CD4-positive, alpha-beta T cell treated with Interferon alpha-2 for 1 hour (primary cell): ENCODE data around the gene NINJ2.

Source experiments
- DNase-seq, 2 donors: peaks; one replicate each; pipeline ENCODE4 v3.0.0-alpha.2; 2020 to 2022

Gene NINJ2

DNA sequence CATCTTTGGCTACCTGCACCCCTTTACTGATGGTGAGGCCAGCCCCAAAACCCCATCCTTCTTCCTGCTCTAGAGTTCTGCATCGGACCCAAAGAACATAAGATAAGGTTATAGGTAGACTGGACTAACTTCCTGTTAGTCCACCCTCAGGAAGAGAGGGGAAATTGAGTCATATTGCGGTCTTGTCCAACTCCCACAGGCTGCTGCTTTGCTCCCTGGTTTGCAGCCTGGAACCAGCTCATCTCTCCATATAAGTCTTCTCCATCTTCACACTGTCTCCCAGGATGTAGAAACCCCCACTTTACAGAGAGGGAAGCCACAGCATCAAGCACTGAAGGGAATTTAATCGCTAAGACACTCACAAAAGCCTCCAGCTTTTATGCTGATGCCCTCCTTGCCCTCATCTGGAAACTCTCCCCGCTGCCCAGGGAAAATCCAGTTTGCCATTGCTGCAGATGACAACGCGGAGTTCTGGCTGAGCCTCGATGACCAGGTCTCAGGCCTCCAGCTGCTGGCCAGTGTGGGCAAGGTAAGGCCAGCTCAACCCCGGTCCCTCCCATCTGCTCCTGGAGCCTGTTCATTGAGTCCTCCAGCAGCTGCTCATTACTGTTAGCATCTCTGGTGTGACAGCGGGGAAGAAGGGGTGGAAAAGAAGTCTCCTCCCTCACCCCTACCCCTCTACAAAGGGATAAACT, 118.2 kb downstream of the NINJ2 start:
- no peak for DNase-seq

DNA sequence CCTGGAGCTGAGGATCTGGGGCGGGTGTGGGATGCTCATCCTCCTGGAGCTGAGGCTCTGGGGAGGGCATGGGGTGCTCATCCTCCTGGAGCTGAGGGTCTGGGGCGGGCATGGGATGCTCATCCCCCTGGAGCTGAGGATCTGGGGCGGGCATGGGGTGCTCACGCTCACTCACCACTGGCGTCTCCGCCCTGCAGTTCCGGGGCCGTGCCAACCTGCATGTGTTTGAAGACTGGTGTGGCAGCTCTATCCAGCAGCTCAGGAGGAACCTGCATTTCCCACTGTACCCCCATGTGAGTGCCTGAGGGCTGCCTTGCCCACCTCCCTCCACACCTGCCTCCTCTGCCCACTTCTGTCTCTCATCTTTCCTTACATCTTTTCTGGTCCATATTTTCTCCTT, 119.1 kb downstream of the NINJ2 start:
- DNase-seq: no peak

DNA sequence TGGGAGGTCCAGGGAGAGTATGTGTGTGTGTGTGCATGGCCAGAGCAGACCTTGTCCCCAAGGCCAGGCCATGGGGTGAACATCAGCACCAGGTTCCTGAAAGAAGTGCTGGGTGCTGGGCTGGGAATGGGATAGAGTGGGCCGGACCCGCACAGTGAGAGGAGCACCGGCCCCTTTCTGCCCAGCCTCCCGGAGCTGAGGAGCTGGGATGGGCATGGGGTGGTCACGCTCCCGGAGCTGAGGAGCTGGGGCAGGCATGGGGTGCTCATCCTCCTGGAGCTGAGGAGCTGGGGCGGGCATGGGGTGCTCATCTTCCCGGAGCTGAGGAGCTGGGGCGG, 120.2 kb downstream of the NINJ2 start:
- DNase-seq: no peak

DNA sequence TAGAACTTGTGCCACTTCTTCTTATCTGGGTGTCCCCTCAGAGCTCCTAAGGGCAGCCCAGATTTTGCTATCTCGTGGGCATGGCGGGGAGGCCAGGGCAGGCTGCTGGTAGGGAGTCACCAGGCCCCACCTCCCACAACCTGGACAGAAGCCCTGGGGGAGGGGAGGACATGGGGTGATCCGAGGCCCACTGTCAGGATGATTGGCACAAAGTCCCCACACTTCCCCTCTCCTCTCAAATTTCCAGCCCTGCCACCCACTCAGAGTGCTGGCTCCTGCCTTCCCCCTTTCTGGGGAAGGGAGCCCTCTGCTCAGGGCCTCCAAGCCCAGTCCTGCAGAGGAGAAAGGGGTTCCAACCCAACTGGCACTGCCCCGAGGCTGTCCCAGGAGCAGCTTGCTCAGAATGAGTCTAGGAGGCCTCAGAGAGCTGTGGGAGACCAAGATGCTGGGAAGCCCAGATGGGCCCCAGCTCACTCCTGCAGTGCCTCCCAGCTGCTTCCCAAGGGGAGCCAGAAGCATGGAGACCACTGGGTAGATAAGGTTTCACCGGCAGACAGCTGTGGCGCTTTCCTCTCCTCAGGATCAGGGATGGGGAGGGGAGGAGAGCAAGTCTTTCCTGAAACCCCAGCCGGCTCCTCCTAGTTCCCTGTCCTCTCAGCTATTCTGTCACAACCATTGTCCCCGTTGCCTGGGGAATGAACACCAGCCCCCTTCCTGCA, 120.7 kb downstream of the NINJ2 start:
- DNase-seq: no peak

DNA sequence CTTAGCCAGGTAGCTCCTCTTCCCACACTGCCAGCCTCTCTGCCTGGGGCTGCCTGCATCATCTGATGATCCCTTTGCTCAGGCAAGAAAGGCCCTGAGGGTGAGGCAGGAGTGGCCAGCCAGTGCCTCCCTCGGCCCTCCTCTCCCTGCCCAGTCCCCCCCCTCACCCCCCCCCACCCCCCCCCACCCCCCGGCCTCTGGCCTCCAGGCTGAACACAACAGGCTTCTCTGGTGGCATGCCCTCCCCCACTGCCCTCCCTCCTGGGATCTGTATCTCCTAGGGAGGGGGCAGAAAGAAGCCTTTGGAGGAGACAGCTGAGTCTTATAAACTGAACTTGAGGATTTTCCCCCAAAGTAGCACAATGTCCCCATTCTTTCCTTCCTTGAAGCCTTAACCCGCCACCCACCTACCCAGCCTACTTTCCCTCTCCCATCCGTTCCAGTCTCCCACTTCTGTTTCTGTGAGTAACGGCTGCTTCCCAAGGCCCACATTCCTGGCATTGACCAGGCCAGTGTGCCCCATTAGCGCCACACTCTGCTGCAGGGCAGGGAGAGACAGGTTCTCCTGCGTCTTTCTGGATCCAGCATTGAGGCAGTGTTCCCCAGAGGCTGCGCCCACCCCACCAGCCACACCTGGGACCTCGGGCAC, 121.4 kb downstream of the NINJ2 start:
- no peak for DNase-seq

DNA sequence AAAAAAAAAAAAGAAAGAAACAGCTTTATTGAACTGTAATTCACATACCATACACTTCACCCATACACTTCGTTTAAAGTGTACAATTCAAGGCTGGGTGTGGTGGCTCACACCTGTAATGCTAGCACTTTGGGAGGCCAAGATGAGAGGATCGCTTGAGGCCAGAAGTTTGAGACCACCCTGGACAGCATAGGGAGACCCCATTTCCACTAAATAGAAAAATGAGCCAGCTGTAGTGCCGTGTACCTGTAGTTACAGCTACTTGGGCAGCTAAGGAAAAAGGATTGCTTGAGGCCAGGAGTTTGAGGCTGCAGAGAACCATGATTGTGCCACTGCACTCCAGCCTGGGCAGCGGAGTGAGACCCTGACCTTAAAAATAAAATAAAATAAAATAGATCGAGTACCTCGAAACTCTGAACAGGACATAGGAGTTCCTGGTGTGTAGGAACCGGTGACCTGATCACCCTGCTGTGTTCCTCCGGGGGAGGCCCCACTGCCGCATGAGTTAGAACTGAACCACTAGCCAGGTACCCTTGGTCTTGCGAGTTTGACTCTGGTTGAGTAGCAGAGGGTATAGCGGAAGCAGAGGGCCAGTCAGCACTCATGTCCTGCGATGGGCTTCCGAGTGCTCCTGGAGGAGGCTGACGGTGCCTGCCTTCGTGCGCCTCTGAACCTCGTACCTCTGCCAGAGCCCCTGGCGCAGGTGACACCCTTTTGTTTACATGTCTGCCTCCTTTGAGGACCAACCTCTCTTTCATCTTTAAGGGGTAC, 123.5 kb downstream of the NINJ2 start:
- no peak for DNase-seq

DNA sequence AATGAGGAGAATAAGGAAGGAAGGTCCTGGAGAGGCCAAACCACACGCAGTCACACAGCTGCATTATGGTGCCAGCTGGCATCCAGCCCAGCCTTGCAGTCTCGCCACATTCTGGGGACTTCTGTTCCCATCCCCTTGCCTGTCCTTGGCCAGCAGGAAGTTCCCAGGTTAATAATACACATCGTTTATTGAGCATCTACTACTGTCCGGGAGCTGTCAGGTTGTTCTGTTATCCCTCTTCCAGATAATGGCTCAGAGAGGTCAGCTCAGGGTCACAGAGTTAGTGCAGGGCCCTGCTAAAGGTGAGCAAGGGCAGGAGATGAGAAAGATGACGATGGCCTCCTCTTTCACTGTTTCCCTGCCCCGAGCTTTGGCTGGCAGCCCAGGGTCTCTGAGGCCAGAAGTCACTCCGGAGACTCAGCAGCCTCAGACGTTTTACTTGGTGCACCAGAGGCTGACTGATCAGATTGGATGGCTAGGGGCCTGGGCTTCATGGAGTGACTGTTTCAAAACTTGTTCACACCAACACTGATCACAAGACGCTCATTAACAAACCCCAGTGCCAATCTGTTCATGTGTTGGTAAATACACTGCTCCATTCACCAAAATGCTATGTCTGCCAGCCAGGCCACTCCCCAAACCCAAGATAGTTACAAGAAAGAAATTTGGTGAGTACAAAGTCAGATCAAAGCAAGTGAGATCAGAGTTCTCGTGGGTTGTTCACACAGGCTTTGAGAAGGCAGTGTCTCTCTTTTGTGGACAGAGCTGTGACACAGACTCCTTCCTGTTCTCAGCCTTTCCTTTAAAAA, 124.3 kb downstream of the NINJ2 start:
- DNase-seq: peak; percentile 63 to 78

DNA sequence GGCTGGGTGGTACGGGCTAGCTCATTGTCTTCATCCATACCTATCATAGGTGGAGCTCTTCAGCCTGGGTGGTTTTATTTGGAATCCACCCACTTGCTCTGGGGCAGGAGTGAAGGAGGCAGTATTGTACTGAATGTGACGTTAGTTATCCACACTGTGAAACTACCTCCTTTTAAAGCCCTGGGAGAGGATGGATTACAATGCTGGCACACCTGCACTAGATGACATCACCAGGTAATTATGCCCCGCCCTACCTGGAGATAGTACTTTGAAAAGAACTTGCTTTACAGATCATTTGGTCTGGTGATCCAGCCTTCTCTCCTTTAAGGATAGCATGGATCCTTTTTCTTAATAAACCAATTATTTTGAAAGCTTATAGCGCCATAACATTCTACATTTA, 125.5 kb downstream of the NINJ2 start:
- no peak for DNase-seq

DNA sequence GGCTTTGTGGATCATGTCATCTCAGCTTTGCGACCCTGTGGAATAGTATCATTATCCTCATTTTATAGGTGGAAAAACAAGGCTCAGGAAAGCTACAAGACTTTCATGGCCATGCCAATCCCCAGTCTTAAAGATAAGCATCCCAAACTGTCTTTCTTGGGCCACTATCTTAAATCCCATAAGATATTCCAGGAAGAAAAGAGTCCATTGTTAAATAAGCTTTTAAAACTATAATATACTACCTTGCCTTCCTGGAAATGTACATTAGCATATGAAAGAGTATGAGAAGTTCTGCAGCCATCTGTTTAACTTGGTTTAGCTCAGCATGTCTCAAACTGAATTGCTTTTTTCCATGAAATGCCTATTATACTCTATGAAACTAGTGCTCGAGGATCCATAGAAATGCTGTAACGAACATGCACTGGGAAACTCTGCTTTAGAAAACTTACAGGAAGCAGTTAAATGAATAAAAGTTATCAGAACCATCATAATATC, 126.4 kb downstream of the NINJ2 start:
- no peak for DNase-seq

DNA sequence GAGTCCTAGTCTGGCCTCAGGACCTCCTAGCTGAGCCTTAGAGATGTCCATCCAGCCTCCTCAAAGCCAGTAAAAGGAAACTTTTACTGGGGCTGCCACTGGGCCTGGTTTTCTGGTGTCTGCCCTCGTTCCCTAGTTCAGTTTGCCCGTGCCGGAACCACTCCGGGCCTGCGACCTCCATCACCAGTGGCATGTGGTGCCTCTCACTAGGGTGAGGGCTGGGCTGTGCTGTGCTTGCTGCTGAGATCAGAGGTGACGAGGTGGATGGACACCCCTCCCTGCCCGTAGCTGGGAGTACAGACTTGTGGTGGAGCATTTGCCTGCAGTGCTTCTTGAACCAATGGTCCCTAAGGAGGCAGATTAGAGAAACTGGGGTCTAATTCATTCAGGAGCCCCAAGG, 127.8 kb downstream of the NINJ2 start:
- DNase-seq: no peak

DNA sequence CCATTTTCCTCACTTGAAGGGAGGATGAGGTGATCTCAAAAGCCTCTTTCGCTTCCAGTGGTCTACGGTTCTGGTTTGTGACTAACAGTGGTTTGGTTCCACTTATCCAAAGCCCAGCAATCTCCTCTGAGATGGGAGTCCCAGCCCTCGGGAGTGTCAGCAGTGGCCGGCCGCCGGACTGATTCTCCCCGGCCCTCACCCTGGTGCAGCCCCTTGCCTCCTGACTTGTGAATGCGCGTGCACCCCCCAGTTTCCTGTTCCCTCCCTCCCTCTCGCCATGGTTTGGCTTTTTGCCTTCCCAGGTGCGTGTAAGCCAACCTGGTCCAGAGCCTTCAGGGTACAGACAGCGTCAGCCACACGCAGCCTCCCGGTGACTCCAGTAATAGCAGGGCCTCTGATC, 129.0 kb downstream of the NINJ2 start:
- no peak for DNase-seq

DNA sequence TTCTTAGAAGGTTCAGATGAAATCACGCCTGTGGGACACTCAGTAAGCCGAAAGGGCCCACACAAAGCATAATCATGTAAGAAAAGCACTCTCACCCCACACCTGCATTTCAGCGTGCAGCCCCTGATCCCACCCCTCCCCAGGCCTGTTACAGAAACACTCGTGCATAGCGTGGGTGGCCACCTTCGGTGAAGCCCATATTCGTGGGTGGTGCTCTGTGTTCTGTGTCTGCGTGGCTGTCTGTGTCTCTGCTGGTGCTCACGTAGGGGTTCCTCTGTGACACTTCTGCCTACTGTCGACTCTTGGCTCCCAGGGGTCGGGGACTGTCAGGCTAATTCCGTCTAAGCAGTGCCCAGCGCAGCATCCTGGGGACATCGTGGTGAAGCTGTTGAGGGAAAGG, 129.5 kb downstream of the NINJ2 start:
- DNase-seq: no peak

DNA sequence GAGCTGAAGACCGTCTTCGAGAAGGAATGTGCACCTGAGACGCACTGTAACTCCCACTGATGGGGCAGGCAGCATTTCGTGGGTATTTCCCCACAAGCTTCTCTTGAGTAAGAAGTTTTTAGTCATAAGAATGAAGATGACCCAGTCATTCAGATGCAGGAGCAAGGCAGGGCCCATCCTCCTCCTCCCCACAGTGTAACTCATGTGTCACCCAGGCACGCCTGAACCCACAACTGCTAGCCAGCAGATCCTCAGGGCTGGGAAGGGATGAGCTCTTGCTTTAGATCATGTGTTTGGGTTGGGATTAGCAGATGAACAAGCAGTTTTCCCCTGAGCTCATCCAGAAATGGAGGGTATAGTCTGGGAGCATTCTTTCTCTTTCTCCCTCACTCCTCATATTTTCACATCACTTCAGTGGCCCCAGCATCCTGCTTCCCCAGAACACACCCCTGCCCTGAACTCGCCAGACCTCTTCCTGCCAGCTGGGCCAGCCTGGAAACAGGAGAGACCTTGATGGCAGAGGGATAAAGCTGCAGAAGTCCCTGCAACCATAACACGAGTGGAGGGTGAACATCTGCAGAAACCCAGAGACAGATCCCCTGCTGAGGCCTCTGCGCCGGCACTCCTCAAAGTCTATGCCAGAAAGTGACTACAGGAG, 130.2 kb downstream of the NINJ2 start:
- no peak for DNase-seq

DNA sequence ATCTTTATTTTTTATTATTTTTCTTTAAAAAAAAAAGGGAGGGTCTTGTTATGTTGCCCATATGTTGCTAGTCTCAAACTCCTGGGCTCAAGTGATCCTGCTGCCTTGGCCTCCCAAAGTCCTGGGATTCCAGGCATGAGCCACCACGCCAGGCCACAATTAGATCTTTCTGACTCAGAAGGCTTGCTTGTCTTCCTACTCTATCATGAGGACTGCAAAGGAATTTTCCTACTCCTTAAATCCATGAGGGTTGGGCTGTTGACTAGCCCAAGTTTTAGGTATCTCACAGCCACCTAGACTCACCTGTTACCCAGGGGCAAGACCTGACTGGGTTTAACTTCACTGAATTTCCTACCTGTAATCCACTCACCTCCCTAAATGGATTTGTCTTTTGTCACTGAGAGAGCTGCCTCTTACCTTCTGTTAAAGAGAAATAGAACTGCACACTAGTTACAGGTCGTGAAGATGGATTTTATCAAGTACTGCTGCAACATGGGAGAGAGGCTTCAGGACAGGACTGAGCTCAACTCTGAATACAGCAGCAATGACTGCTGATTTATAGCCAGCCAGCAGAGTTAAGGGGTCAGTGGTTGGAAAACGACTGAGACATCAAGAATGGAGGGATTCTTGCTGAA, 131.2 kb downstream of the NINJ2 start:
- no peak for DNase-seq

DNA sequence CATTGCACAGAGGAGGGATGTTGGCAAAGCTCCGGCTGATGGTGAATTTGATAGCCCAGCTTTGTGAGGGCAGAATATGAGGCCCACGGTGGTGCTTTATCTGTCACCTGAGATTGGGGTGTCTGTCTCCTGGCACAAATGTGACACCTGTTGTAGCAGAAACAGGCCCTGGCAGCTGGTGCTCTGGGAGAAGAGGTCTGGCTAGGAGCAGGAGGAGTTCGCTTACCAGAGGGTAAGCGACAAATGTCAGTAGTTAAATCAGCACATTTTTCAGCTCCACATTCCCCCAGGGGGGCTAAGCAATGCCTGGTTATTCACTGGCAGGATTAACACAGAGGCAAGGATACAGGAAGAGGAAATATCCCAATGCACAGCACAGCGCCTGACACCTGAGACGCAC, 132.4 kb downstream of the NINJ2 start:
- no peak for DNase-seq

DNA sequence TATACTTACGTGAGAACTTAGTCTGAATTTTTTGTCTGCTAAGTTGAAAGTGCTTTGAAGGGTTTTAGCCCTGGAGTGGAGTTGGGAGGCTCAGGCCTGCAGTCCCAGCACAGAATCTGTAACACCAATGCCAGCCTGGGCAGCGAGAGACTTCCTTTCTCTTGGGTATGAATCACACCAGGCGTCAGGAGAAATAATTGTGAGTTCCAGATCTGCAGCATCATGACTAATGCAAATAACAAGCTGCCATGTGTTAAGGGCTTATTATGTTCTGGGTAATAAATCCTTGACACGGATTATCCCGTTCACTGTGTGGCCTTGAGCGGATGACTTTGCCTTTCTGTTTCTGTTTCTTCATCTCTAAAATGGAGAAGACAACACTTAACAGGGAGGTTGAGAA, 132.9 kb downstream of the NINJ2 start:
- no peak for DNase-seq

DNA sequence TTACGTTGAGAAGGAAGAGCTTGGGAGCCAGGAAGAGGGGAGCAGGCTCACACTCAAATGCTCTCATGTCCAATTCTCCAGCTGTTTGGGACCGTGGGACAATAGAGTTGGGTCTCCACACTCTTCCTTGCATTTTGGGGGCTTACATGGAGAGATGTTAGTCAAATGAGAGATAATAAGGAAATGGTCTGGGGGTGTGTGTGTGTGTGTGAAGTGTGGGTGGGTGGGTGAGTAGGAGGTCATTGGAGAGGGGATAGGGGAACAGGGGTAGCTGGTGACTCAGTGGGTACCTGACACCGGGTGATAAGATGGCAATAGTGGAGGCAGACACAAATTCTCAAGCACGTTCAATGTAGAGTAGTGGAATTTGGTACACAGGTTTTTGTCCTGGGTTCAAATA, 135.5 kb downstream of the NINJ2 start:
- no peak for DNase-seq

DNA sequence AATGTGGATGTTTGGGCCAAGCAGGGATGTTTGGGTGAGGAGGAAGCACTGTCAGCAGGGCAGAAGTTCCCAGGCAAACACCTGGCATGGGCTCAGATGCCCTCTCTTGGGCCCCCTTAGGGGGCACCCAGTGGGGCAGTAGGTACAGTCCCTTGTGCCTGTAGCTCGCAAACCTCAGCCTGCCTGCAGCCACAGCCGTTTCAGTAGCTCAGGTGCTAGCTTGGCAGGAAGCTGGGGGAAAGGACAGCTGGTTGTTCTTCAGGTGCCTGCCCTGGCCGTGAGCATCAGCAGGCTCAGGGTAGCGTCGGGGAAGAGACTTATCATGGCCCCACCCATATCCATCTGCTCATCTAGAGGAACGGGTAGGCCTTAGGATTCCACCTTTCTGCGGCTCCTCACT, 136.0 kb downstream of the NINJ2 start:
- no peak for DNase-seq

DNA sequence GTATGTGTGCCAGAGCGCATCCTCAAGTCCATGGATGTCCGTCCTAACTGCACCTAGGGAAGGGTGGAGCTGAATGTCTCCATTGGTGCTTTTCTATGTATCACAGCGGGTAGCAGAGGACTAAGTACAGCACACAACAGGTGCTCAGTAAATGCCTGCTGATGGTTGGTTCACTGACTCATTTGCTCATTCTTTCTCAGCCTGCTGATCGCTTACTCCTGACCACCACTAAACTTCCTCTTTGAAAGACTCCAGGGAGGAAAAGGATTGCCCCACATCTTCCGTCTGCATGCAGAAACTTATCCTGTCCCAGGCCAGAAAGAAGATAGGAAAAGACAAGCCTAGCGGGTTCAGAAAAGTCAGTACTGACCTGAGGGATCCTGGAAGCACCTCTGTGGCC, 137.2 kb downstream of the NINJ2 start:
- no peak for DNase-seq

DNA sequence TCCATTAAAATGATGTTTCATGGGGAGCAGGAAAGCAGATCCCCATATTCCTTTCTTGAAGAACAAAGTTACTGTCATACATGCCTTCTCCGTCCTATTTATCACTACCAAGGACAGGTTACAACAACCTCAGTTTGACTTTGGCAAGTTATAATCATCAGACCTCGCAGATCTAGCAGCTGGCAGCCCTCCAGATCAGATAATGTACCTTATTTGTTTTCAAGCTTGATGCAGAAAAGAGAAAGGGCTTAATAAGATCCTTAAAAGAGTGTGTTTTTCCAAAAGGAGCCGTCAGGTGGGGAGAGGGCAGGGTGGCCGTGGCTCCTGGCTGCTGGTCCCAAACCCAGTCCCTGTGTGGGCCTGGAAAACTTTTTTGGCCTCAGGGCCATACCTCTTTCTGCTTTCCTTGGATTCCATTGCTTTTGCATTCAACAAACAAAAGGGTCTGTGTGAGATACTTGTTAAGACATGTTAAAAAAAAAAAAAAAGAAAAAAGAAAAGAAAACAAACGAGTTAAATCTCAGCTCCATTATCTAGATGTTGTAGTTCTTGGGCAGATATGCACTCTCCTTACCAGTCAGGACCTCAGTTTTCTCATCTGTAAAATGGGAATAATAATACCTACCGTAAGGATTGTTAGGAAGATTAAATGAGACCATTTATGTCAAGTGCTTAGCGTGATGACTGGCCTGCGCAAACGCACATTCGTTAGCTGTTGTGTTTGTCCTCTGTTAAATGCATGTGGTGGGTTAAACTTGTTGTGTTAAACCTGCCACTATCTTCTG, 138.9 kb downstream of the NINJ2 start:
- DNase-seq: no peak
